NCI-H2227 treated with DMSO at 0.1 percent for 48 hours (cell line): ENCODE data around the gene EEF1E1.

Source experiments
- DNase-seq: peaks from one replicate; lab custom pipeline; 2025; lab: John Stamatoyannopoulos, UW

EEF1E1 gene

GRCh38 chr6:8102122-8102958 is at the start of gene EEF1E1:
TSS of gene EEF1E1 (minus strand) at chr6:8102548. CDS start at chr6:8102521, 27 bp downstream.
- DNase-seq: peak; percentile 94

- no peak for DNase-seq
Observed at GRCh38 chr6:8149350-8149749, 47.0 kb upstream of the EEF1E1 start.

GRCh38 chr6:8143945-8144344 is 41.6 kb upstream of the EEF1E1 start:
- DNase-seq: no peak

GRCh38 chr6:8139451-8139850 is 37.1 kb upstream of the EEF1E1 start:
- DNase-seq: no peak

- no peak for DNase-seq
Observed at GRCh38 chr6:8137529-8137939, 35.2 kb upstream of the EEF1E1 start.

GRCh38 chr6:8135276-8135675 is 32.9 kb upstream of the EEF1E1 start:
- no peak for DNase-seq

GRCh38 chr6:8132130-8132529 is 29.8 kb upstream of the EEF1E1 start:
- no peak for DNase-seq

- peak; percentile 75 for DNase-seq
Observed at GRCh38 chr6:8131265-8131897, 29.0 kb upstream of the EEF1E1 start.

GRCh38 chr6:8130399-8130798 is 28.1 kb upstream of the EEF1E1 start:
- DNase-seq: no peak

- DNase-seq: no peak
Observed at GRCh38 chr6:8123236-8123635, 20.9 kb upstream of the EEF1E1 start.

- DNase-seq: no peak
Observed at GRCh38 chr6:8114956-8115355, 12.6 kb upstream of the EEF1E1 start.

- DNase-seq: no peak
Observed at GRCh38 chr6:8113131-8113654, 10.8 kb upstream of the EEF1E1 start.

- DNase-seq: no peak
Observed at GRCh38 chr6:8110725-8111124, 8.4 kb upstream of the EEF1E1 start.

GRCh38 chr6:8110117-8110721 is 7.9 kb upstream of the EEF1E1 start:
- no peak for DNase-seq

GRCh38 chr6:8108759-8109539 is 6.6 kb upstream of the EEF1E1 start:
- no peak for DNase-seq

GRCh38 chr6:8108031-8108660 is 5.8 kb upstream of the EEF1E1 start:
- DNase-seq: no peak

- DNase-seq: no peak
Observed at GRCh38 chr6:8105791-8106190, 3.4 kb upstream of the EEF1E1 start.

- no peak for DNase-seq
Observed at GRCh38 chr6:8103726-8104125, 1.4 kb upstream of the EEF1E1 start.

- DNase-seq: no peak
Observed at GRCh38 chr6:8100159-8100854, 2.0 kb downstream of the EEF1E1 start.

GRCh38 chr6:8090650-8091049 is 11.7 kb downstream of the EEF1E1 start:
- no peak for DNase-seq

GRCh38 chr6:8088886-8089285 is 13.5 kb downstream of the EEF1E1 start:
- no peak for DNase-seq
